Fibroblast of the aortic adventitia (primary cell): ENCODE results near the gene WDR18. TPM values are rescaled to one million over a fixed set of nuclear protein-coding genes. Genes with fewer than 3 reads are reported as not detected.
"Not testable (repeated sequence)": the region's sequence is repeated elsewhere in the genome, so short reads cannot be mapped to it uniquely, and the experiment has no call there.

Source experiments
- DNase-seq: peaks from one replicate; pipeline ENCODE4 v3.0.0-alpha.2; 2010; ENCODE audit warnings: low read depth
- H3K4me3 ChIP-seq: 2 replicates; pipeline ENCODE4 v1.5.1; 2011; ENCODE audit warnings: low read depth, mild to moderate bottlenecking, control low read depth, low read length, moderate library complexity
- total RNA-seq: library from RNA; depleted of rRNA; stranded (reverse); fragments of >200 nt; gene quantifications from 2 replicates; pipeline ENCODE4 v1.2.3, GENCODE V29; 2012; ENCODE audit warnings: low replicate concordance
- TF ChIP-seq, protein P1 (sequence below): IDR thresholded peaks from 2 replicates; pipeline ENCODE4 v1.5.1; 2011; ENCODE audit warnings: mild to moderate bottlenecking, low read length, control low read depth, inconsistent platforms; ENCODE audit not compliant: insufficient read depth

Gene WDR18
- total RNA-seq, 1 donor, result 45.0 TPM

DNA sequence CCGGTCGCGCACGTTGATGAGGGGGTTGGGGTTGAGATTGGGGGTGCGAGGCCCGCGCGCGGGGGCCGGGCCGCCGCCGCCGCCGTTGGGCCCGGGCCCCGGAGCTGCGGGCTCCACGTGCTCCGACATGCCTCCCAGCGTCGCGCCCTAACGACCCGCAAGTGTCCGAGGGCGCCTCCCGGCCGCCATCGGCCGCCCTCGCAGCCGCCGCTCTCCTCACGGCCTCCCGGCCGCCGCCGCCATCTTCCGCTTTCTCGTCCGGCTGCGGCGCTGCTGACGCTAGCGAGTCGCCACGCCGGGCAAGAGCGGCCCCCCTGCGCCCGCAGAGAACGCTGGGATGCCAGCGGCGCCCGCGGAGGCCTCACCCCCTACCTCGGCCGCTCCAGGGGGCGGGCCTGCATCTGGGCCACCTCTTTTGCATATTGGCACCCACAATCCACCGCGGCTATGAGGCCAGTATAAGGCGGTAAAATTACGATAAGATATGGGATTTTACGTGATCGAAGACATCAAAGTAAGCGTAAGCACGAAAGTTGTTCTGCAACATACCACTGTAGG is 36.8 kb downstream of the WDR18 start, which contains the start of gene TMEM259:
TMEM259 (minus strand) TSS at position 256 of the 558 bp plus-strand sequence; CDS start at position 129, 127 bp downstream.
- TF ChIP-seq, protein P1, sequence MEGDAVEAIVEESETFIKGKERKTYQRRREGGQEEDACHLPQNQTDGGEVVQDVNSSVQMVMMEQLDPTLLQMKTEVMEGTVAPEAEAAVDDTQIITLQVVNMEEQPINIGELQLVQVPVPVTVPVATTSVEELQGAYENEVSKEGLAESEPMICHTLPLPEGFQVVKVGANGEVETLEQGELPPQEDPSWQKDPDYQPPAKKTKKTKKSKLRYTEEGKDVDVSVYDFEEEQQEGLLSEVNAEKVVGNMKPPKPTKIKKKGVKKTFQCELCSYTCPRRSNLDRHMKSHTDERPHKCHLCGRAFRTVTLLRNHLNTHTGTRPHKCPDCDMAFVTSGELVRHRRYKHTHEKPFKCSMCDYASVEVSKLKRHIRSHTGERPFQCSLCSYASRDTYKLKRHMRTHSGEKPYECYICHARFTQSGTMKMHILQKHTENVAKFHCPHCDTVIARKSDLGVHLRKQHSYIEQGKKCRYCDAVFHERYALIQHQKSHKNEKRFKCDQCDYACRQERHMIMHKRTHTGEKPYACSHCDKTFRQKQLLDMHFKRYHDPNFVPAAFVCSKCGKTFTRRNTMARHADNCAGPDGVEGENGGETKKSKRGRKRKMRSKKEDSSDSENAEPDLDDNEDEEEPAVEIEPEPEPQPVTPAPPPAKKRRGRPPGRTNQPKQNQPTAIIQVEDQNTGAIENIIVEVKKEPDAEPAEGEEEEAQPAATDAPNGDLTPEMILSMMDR, result no peak

DNA sequence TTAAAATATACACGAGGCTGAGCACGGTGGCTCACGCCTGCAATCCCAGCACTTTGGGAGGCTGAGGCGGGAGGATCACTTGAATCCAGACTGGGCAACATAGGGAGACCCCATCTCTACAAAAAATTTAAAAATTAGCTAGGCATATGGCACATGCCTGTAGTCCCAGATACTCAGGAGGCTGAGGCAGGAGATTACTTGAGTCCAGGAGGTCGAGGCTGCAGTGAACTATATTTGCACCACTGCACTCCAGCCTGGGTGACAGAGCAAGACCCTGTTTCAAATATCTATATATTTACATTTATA is 39.7 kb downstream of the WDR18 start:
- DNase-seq, H3K4me3 ChIP-seq: not testable (repeated sequence)

More for the DNA sequence above, 36.8 kb downstream of the WDR18 start, which contains the start of gene TMEM259:
- peak; percentile 98 for DNase-seq
- H3K4me3 ChIP-seq, result peak within 1 kb of the TSS; percentile 87

DNA sequence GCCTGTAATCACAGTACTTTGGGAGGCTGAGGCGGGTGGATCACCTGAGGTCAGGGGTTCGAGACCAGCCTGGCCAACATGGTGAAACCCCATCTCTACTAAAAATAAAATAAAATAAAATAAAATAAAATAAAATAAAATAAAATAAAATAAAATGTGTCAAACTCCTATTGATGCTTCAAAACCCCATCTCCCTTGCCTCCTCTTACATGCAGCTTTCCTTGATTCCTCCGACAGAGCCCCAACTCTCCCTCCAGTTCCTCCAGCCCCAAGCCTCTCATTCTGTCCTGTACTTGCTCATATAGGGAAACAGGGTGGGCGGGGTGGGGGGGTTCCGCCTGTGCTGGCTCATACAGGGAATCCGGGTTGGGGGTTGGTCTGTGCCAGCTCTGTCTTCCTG is 40.9 kb downstream of the WDR18 start:
- H3K4me3 ChIP-seq, DNase-seq: not testable (repeated sequence)

DNA sequence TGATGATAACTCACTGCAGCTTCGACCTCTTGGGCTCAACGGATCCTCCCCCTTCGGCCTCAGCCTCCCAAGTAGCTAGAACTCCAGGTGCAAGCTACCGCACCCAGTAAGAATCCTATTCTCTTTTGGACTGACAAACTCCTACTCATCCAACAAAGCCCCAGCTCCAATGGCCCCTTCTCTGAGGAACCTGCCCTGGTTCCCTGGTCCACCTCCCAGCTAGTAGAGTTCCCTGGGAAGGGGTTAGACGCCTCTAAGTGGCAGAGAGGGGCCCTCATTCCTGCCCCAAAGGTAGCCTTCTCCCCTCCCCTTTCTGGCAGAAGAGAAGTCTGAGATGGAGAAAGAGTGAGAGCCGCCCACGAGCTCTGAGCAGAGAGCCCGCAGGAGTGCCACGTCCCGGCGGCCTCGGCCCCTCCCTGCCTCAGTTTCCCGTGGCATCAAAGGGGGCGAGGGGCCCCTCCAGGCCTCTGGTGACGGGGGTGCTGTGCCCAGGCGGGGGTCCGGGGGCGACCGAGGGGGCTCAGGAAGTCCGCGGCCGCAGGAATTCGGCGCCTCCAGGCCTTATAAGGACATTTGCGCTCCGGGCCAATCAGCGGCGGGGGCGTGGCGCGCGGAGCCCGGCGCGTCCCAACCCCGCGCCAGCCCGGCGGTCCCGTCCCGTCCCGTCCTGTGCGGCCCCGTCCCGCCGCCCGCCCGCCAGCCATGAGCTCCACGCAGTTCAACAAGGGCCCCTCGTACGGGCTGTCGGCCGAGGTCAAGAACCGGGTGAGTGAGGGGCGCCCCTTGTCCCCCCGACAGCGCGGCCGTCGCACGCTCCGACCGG is 42.0 kb downstream of the WDR18 start, which contains the start of gene CNN2:
CNN2 (plus strand) TSS at position 649 of the 823 bp plus-strand sequence; CDS start at position 703, 54 bp downstream.
- TF ChIP-seq, protein P1, result no peak
- peak; percentile 64 for DNase-seq
- H3K4me3 ChIP-seq, result peak within 1 kb of the TSS; percentile 92

DNA sequence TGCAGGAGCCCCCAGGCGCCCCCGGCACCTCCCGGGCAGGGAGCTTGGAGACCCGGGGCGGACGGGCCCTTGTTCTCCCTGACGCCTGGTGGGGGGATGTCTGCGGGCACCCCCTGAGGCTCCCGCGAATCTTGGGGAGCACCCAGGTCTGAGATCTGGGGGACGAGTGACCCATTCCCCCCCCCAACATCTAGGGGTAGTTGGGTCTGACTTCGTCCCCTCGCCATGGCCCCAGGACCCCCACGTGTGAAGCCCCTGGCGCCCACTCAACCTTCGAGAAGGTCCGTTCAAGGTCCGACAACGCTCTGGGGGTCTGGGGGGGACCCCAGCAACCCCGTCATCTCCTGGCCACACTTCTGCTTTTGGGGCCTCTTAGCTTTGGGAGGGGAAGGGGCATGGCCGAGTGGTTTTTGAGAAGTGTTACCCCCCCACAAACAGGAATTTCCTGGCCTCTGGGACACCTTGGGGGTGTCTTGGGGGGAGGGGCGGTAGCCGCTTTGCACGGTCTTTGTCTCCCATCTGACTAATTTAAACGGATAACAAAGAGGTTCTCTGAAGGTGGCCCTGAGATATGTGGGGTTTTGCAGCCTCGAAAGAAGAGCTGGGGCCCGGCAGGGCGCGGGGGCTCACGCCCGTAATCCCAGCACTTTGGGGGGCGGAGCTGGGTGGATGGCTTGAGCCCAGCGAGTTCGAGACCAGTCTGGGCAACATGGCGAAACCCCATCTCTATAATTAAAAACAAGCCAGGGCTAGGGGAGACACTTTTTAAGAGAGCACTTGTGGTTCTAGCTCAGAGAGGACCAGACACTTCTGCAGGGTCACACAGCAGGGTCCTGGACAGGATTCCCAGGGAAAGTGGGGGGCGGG is 42.9 kb downstream of the WDR18 start:
- TF ChIP-seq, protein P1, result no peak
- H3K4me3 ChIP-seq, result peak overlapping the region; percentile 92
- peak; percentile 40 for DNase-seq

DNA sequence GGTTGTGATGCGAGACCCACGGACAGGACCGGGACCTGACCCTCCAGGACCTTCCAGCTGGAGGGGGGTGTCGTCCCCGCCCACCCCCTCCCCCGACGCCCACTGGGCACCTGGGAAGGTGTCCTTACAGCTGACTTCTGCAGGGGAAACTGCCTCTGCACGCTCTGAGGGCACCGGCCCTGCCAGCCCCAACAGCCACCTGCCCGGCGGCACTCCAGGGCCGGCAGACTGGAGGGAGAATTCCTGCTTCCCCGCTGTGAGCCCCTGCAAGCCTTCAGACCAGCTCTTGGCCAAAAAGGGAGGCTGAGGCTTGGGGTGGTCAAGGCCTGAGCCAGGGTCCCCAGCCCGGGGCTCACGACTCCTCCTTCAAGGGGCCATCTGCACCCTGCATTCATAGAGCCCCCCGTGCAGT is 43.5 kb downstream of the WDR18 start:
- TF ChIP-seq, protein P1, result no peak
- H3K4me3 ChIP-seq, result peak overlapping the region; percentile 92
- DNase-seq, result no peak

GRCh38 chr19:1028062-1028926 is 44.1 kb downstream of the WDR18 start:
- TF ChIP-seq, protein P1, result no peak
- peak; percentile 96 for DNase-seq
- peak overlapping the region; percentile 92 for H3K4me3 ChIP-seq
